Right renal pelvis (tissue), 4 donors: ENCODE data around the gene MATK. TPM values are rescaled to one million over a fixed set of nuclear protein-coding genes. Genes with fewer than 3 reads are reported as not detected.

Experiments used
- DNase-seq, 4 donors: peaks; one replicate each; pipeline ENCODE4 v3.0.0-alpha.2; 2013; ENCODE audit warnings: low read depth in 4 of 4, low spot score in 3 of 4, missing footprints in 1 of 4
- polyA plus RNA-seq, 4 donors: library from polyadenylated mRNA; unstranded; fragments of 120-200 nt; gene quantifications; one replicate each; pipeline ENCODE4 v1.2.1, GENCODE V29; 2013; ENCODE audit not compliant: insufficient read length in 4 of 4

Gene MATK, protein sequence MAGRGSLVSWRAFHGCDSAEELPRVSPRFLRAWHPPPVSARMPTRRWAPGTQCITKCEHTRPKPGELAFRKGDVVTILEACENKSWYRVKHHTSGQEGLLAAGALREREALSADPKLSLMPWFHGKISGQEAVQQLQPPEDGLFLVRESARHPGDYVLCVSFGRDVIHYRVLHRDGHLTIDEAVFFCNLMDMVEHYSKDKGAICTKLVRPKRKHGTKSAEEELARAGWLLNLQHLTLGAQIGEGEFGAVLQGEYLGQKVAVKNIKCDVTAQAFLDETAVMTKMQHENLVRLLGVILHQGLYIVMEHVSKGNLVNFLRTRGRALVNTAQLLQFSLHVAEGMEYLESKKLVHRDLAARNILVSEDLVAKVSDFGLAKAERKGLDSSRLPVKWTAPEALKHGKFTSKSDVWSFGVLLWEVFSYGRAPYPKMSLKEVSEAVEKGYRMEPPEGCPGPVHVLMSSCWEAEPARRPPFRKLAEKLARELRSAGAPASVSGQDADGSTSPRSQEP
- 1 to 10 TPM in 2 of 4 donors, under 1 TPM in 2; 0.50 to 1.8 (median 1.1) TPM for polyA plus RNA-seq

DNA sequence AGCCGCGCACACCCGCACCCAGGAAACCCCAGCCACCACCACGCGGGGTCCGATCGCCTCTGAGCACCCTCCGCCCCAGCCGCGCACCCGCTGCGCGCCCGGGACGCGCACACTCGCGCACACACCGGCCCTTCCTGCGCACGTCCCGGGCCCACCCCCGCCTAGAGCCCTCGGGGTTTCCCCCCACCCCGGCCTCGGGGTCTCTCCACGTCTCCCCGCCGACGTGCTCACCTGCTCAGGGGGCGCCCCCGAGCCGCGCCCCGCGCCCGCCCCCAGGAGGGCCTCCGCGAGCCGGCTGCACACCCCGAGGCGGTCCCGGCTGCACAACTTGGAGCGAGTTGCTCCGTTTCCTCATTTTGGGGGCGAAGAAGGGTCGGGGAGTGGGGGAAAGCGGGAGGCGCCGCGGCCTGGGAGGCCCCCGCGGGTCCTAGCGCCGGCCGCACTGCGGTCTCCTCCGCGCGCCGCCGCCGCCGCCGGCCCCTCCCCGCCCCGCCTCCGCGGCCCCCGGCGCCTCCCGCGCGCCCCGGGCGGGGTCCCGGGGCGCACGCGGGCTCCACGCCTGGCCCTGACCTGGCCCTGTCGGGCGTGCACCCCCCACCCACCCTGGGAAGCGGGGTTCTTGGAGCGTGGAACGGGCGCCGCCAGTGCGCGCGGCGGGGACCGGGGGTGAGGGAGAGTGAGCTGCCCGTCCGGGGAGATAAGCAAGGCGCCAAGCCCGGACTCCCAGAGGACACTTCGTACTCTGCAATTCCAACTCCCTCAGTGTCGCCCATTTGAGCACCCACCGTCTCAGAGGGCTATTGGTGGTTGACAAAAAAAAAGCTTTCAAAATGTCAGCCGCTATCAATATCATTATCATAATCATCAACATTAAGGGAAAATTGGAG lies at the start of gene MATK:
MATK (minus strand) TSS at position 444 of the 887 bp plus-strand sequence. CDS start 1,246 bp downstream, outside the sequence.
- no peak for DNase-seq

DNA sequence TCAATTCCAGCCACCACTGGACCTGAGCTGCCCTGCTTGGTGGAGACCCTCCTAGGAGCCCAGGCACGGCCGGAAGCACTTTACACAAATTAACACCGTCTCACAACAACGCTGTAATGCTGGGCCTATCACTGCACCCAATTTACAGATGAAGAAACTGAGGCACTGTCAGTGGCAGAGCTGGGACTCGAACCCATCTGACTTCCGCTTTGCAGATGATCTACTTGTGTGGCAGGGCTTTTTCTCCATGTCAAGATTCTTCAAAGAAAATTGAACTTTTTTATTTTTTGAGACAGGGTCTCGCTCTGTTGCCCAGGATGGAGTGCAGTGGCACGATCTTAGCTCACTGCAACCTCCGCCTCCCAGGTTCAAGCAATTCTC lies 48.9 kb upstream of the MATK start:
- DNase-seq: no peak

DNA sequence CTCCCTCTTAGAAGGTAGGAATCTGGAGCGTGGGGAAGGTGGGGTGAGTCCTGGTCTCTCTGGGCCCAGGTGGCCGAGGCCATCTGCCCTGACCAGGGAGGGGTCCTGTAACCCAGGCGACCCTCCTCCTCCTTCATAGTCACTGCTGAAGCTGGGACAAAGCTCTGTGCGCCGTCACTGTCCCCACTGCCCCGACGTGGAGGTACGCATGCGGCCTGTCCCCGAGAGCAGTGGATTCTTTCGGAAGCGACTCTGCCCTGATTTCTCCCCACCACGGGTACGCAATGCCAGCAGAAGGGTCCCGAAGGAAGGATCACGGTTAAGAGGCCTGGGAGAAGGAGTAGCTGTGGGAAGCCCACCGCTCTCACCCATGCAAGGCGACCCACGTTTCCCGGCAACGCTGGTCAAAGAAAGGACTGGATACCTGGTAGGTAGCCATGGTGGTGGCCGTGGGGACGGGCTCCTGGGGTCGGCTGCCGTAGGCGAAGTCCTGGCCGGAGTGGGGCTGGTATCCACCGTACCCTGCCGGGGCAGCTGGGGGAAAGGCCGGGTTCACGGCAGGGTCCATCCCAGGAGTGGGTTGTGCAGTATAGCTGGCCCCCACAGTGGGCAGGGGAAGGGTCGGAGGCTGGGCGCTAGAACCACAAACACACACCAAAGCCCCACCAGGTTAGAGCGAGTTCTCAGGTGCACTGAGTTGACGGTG lies 48.3 kb upstream of the MATK start:
- no peak for DNase-seq

DNA sequence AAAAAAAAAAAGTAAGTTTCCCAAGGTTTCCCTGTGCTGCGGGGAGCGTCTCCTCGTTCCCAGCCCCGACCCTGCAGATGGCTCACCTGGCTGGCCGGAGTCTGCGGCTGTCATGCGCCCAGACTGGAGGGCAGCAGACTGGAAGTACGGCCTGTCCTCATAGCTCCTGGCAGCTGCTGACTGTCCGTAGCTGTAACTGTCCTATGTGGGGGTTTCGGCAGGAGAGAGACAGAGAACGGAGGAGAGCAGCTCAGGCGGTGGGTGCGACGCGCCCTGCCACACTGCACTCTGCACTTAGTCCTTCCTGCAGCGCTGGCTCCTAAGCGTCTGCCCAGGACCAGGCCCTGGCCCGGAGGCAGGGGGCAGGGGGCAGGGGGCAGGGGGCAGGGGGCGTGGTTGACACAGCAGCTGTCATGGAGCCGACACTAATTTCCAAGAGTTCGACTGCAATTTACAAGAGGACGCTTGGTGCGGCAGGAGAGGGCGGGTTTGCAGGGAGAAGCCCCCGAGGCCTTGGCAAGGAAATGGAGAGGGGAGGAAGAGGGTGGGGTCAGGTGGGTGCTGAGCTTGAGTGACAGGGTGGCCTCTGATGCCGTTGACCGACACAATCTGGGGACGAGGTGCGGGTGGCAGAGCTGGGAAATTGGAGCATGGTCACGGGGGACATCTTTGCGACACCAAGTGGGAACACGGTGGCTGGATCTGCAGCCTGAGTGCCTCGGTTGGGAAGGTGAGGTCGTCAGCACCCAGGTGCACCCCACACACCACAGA lies 47.6 kb upstream of the MATK start:
- no peak for DNase-seq

DNA sequence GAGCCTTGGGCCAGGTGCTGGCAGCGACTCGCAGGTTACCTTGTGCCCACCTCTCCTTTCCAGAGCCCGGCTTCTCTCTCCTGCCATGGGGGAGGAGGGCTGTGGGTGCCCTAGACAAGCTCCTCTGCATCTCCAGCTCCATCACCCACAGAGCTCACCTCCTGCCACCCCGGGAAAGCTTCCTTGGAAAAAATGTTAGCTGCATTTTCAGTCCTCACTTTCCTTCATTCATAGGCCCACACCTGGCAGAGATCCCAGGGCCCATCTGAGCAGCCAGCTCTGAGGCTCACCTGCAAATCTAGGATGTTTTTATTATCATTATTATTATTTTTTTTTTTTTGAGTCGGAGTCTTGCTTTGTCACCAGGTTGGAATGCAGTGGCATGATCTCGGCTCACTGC lies 45.8 kb upstream of the MATK start:
- DNase-seq: no peak

DNA sequence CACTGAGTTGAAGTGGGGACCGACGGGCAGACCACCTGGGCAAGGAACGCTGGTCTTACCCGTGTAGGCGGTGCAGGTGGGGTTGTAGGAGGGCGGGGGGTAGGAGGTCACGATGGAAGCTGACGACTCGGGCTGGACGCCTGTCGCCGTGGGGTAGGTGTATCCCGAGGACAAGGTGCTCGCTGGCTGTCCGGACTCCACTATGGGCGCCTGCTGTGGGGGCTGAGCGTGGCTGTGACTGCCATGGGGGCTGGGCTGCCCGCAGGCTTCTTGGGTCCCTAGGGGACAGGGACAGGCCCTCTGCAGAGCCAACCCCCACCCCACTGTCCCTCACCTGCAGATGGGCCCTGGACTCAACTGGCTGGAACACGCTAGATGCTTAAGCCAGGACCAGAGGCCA lies 45.4 kb upstream of the MATK start:
- DNase-seq: no peak

DNA sequence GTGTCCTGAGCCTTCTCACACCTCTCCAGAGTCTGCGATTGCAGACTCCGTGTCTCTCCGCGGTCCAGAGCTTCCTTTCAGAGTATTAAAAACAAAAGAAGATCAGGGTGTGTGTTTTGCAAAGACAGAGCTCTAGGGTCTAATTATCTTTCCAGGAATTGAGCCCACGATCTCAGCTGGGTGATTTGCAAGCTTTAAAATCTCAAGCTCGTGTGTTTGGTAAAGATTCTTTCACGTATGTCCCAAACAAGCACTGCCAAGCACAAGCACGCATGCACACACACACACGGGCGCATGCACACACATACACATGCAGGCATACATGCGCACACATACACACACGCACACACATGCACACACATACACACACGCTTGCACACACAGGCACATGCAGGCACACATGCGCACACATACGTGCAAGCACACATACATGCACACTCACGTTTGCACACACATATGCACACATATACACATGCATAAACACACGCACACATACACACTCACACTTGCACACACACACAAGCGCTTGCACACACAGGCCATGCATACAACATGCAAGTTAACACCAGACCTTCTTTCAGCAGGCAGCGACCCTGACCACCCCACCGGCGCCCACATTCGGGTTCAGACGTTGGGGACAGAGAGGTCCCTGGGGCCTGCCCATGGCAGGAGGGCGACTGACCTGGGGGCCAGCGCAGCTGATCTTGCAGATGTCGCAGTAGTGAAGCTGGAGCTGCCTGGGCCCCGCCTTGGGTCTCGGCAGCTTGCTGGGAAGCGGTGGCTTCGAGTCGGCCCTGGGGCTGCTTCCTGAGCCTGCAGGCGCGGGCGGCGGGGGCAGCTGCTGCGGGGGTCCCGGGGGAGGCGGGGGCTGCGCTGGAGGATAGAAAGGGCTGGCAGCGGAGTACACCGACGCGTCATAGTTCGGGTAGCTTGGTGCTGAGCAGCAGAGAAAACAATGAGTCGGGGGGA lies 44.7 kb upstream of the MATK start:
- no peak for DNase-seq

DNA sequence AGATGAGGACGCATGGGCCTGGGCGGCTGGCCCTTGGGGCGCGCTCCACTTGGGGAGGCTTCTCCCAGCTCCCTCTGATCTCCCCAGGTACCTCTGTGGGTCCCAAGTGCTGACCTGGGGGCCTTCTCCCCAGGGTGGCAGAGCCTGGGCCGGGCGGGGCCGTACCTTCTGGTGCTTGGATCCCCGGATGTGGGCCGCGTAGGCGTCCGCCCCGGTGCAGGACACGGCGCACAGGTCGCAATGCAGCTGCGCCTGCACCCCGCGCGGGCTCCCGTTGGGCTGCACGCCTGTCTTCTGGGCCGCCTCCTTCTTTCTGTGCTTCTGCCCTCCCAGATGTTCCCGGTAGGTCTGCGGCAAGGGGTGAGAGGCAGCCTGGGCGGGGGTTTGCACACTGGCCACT lies 41.1 kb upstream of the MATK start:
- no peak for DNase-seq

DNA sequence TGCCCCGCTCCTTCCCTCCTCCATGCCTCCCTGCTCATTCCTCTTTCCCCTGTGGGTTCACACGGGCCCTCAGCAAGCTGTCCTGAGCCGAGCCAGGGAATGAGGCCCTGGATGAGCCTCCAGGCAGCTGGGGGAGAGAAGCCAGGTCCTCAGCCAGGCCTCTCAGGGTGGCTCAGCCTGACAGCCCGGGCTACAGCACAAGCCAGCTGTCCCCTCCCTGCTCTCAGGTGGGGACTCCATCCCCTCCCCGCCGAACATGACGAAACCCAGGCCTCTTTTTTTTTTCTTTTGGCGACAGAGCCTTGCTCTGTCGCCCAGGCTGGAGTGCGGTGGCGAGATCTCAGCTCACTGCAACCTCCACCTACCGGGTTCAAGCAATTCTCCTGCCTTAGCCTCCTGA lies 40.0 kb upstream of the MATK start:
- DNase-seq: no peak

DNA sequence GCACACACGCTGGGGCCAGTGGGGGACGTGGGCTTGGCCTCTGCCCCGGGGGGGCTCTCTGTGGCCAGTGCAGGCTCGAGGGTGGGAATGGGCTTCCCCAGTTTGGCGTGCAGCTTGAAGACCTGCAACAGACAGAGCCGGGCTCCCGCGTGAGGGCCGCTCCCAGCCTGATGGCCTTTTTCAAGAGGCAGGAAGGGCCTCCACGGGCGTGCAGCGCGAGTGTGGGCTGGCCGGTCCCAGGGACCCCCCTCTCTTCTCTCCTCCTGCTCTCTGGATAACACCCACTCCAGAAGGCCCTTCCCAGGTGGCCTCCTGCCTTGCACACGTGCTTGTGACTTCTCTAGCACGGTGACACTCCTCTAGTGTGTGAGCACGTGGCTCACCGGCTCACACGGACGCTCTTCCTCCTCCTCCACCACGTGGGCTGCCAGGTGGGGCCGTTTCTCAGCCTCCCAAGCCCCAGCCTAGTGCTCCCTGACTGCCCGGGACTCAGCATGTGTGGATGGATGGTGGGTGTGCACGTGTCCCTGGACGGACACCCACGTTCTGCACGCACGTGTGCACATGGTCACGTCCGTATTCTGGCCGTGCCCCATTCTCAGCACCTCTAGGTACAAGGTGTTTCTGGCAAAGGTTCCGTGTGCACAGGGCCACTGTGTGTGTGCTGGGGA lies 39.2 kb upstream of the MATK start:
- no peak for DNase-seq

DNA sequence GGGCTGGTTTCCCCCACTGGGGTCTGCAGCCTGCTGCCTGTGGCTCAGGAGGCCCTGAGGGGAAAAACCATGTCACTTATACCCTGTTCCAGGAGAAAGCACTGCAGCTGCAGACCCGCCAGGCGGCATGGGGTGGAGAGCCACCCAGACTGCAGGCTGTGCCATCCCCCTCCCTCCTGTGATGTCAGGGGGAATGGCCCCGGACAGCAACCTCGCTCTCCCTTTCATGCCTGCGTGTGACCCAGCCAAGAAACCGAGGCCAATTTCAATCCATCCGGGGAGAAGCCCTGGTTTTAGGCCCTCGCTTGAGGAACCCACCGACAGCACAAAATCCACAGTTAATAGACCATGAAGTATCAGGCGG lies 37.2 kb upstream of the MATK start:
- DNase-seq: no peak

DNA sequence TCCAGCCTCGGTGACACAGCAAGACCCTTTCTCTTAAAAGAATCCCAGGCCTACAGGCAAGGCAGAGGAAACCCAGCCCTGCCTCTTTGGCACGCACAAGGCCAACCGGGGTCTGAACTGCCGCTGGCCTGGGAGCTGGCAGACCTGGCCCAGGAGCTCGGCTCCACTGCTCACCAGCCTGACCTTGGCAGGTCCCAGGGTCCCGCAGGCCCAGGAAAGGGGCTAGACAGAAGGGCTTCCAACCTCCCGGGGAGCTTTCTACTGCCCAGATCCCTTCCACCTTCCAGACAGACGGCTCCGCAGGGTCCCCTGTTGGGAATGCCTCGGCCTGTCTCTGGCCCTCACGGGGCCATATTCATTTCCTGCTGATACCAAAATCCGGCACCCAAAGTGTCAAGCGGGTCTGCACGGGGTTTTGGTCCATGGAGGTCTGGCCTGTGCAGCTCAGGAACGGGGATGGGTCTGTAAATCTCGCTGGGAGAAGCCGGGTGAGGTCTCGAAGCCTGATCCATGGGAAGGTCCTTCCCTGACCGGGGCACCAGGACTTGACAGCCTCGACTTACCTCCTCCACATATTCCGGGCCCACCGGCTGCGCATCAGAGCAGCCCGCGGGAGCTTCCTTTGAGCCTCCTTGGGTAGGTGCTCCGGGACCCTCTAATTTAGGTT lies 36.6 kb upstream of the MATK start:
- no peak for DNase-seq

DNA sequence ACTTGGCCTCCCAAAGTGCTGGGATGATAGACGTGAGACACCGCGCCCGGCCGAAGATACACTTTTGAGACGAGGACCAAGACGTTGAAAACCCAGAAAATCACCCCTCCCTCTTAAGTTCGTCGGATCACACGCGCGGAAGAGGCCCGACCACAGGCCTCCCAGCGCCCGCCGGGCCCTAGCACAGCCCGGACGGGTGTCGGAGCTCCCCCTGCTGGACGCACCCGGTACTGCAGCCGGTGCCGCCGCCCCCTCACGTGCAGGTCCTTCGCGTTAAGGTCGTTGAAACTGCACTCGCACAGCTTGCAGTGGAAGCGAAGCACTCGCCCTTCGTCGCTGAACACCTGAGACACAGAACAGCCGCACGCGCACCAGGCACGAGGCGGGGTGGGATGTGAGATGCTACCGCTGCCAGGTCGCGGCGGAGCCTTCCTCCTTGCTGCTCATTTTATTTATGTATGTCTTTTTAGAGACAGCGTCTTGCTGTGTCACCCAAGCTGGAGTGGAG lies 35.7 kb upstream of the MATK start:
- no peak for DNase-seq

DNA sequence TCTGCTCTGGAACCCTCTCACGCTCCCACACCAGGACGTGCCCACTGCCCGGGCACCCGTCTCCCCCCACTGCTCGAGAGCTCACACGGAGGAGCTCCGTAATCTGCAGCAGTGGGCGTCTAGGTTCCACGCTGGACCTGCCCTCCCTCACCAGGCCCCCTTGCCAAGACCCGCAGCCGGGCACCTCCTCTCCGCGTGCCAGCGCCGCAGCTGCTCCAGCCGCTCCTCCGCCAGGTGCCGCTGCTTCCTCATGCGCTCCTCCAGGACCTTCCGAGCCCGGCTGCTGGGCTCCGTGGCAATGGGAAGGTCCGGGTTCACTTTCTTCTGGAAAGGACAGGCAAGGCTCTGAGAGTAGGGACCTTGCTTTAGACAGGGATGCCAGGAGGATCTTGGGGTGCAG lies 35.0 kb upstream of the MATK start:
- DNase-seq: no peak

DNA sequence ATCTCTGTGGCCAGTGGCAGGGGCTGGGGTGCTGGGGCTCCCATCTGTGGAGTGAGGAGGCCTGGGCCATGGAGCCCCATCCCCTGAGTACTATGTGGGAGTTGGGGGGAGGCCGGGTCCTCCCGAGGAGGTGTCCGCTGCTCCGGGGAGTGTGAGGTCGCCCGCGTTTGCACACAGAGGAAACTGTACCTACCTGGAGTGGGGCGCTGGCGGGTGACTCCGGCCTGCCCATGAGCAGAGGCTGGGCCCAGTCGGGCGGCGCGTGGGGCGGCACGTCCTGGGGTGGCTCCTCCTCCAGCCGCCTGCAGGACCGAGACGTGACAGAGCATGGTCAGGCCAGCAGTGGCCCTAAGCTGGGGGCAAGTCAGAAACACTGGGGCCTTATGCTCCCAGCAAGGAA lies 33.8 kb upstream of the MATK start:
- DNase-seq: no peak

DNA sequence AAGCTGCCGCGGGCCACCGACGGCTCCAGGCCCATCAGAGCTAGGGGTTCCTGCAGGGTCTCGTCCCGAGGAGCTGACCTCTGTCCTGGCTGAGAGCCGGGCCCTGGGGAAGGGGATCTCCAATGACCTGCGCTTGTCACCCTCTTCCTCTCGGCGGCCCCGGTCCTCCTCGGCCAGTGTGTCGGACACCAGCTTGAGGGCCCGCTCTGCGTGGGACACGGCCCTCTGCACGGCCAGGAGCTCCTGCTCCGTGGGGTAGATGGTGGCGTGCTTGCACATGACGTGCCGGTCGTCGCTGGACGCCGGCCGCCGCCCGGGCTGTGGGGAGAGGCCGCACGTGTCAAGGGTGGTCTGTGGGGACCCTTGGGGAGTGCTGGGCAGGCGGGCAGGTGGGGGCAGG lies 32.7 kb upstream of the MATK start:
- no peak for DNase-seq

DNA sequence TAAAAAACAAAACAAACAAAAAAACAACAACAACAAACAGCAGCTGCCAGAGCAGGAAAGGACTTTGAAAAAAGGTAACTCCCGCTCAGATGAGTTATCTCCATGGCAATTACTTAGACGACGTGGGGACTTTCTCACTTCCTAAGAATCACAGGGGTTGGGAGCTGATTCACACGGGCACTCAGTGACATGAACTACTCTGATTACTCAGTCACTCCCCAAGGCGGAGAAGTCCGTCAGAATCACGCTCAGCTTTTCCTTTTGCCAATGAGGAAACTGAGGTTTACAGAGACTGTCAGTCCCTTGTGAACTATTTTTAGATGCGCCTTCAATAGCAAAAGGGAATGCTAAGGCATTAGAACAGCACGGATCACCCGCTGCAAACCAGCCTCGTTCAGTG lies 32.3 kb upstream of the MATK start:
- DNase-seq: no peak

DNA sequence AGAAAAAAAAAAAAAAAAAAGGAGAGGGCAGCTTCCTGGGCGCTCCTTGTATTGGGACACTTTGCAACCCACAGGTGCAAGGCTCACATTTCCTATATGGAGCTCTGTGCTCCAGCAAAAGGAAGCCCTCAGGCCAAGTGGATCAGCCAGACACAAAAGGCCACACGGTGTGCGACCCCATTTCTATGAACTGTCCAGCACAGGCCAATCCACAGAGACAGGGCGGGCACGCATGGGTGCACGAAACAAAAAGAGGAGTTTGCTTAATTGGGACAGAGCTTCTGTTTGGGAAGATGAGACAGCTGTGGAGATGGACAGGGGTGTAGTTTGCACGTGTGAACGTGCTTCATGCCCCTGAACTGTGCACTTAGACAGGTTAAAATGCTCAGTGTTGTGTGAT lies 31.6 kb upstream of the MATK start:
- DNase-seq: no peak
